DOHH2 (cell line): ENCODE results near the gene PRR14L.

Source experiments
- EZH2phosphoT487 ChIP-seq: fragments of 200-600 bp; sonication (generic); IDR thresholded peaks from 2 replicates; pipeline ENCODE4 v1.6.1; 2017; ENCODE audit warnings: borderline replicate concordance, mild to moderate bottlenecking, antibody characterized with exemption, low read length, moderate library complexity, mixed read lengths
- TF ChIP-seq, protein P1 (sequence below): fragments of 200-600 bp; sonication (generic); IDR thresholded peaks from one replicate; pipeline ENCODE4 v1.5.1; 2014; ENCODE audit warnings: antibody characterized with exemption, mild to moderate bottlenecking, low read depth, low read length; ENCODE audit not compliant: poor library complexity, severe bottlenecking

- TF ChIP-seq, protein P1, sequence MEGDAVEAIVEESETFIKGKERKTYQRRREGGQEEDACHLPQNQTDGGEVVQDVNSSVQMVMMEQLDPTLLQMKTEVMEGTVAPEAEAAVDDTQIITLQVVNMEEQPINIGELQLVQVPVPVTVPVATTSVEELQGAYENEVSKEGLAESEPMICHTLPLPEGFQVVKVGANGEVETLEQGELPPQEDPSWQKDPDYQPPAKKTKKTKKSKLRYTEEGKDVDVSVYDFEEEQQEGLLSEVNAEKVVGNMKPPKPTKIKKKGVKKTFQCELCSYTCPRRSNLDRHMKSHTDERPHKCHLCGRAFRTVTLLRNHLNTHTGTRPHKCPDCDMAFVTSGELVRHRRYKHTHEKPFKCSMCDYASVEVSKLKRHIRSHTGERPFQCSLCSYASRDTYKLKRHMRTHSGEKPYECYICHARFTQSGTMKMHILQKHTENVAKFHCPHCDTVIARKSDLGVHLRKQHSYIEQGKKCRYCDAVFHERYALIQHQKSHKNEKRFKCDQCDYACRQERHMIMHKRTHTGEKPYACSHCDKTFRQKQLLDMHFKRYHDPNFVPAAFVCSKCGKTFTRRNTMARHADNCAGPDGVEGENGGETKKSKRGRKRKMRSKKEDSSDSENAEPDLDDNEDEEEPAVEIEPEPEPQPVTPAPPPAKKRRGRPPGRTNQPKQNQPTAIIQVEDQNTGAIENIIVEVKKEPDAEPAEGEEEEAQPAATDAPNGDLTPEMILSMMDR, result no peak
- no peak for TF ChIP-seq EZH2phosphoT487
These were observed 21.1 kb downstream of the PRR14L start for GRCh38 chr22:31728857-31729256.
